SK-N-SH treated with all-trans-retinoic acid at 6 μM for 48 hours (cell line): Measurements from ENCODE around the gene CAMSAP2.

ENCODE experiments used
- ATAC-seq: fragments of 200-7000 bp; cut with Tn5 transposase; 3 replicates; pipeline ENCODE4 v1.9.1; 2020; ENCODE audit warnings: mild to moderate bottlenecking, moderate library complexity
- BACH2 ChIP-seq: fragments of 250-450 bp; sonication (Bioruptor Pico); IDR thresholded peaks from 2 replicates; pipeline ENCODE4 v1.9.0; 2021; ENCODE audit warnings: mild to moderate bottlenecking, borderline replicate concordance
- CREB5 ChIP-seq: fragments of 250-450 bp; sonication (Bioruptor Pico); IDR thresholded peaks from 2 replicates; pipeline ENCODE4 v1.5.1; 2020; ENCODE audit warnings: low read depth, mild to moderate bottlenecking, moderate library complexity
- CSDC2 ChIP-seq: fragments of 250-450 bp; sonication (Bioruptor Pico); IDR thresholded peaks from 2 replicates; pipeline ENCODE4 v1.5.0; 2020; ENCODE audit warnings: mild to moderate bottlenecking, moderate library complexity
- CSRNP3 ChIP-seq: fragments of 250-450 bp; sonication (Bioruptor Pico); IDR thresholded peaks from 2 replicates; pipeline ENCODE4 v1.5.1; 2021; ENCODE audit warnings: mild to moderate bottlenecking, moderate library complexity
- ESRRG ChIP-seq: fragments of 250-450 bp; sonication (Bioruptor Pico); IDR thresholded peaks from 2 replicates; pipeline ENCODE4 v1.6.1; 2021; ENCODE audit warnings: mild to moderate bottlenecking
- GLIS3 ChIP-seq: fragments of 250-450 bp; sonication (Bioruptor Pico); IDR thresholded peaks from 2 replicates; pipeline ENCODE4 v1.5.0; 2020; ENCODE audit warnings: mild to moderate bottlenecking, moderate library complexity
- ISL1 ChIP-seq: fragments of 250-450 bp; sonication (Bioruptor Pico); IDR thresholded peaks from 2 replicates; pipeline ENCODE4 v2.1.2; 2022; ENCODE audit warnings: mild to moderate bottlenecking, moderate library complexity
- OSR1 ChIP-seq: fragments of 250-450 bp; sonication (Bioruptor Pico); IDR thresholded peaks from 2 replicates; pipeline ENCODE4 v1.8.0; 2022; ENCODE audit warnings: moderate library complexity, mild to moderate bottlenecking, inconsistent platforms
- PPARA ChIP-seq: fragments of 250-450 bp; sonication (Bioruptor Pico); IDR thresholded peaks from 2 replicates; pipeline ENCODE4 v1.5.0; 2020; ENCODE audit warnings: mild to moderate bottlenecking, borderline replicate concordance
- SNAI2 ChIP-seq: fragments of 250-450 bp; sonication (Bioruptor Pico); IDR thresholded peaks from 2 replicates; pipeline ENCODE4 v1.5.0; 2020; ENCODE audit warnings: mild to moderate bottlenecking, moderate library complexity
- TCF4 ChIP-seq: fragments of 250-450 bp; sonication (Bioruptor Pico); IDR thresholded peaks from 2 replicates; pipeline ENCODE4 v1.8.0; 2021; ENCODE audit warnings: mild to moderate bottlenecking, moderate library complexity, borderline replicate concordance
- TOX ChIP-seq: fragments of 250-450 bp; sonication (Bioruptor Pico); IDR thresholded peaks from 2 replicates; pipeline ENCODE4 v1.8.0; 2021; ENCODE audit warnings: mild to moderate bottlenecking, moderate library complexity, borderline replicate concordance
- TSHZ2 ChIP-seq: fragments of 250-450 bp; sonication (Bioruptor Pico); IDR thresholded peaks from 2 replicates; pipeline ENCODE4 v1.5.0; 2020; ENCODE audit warnings: mild to moderate bottlenecking, moderate library complexity
- ZC3H10 ChIP-seq: fragments of 250-450 bp; sonication (Bioruptor Pico); IDR thresholded peaks from 2 replicates; pipeline ENCODE4 v1.5.1; 2021; ENCODE audit warnings: mild to moderate bottlenecking, moderate library complexity
- ZFP3 ChIP-seq: fragments of 250-450 bp; sonication (Bioruptor Pico); IDR thresholded peaks from 2 replicates; pipeline ENCODE4 v1.5.0; 2020; ENCODE audit warnings: mild to moderate bottlenecking, moderate library complexity
- ZFP30 ChIP-seq: fragments of 450-650 bp; formaldehyde crosslinking; IDR thresholded peaks from 2 replicates; pipeline ENCODE4 v1.5.0; 2022; ENCODE audit warnings: mild to moderate bottlenecking, moderate library complexity
- ZNF565 ChIP-seq: fragments of 450-650 bp; formaldehyde crosslinking; conservative IDR thresholded peaks from 2 replicates; pipeline ENCODE4 v1.5.0; 2020; ENCODE audit warnings: low read depth, mild to moderate bottlenecking, moderate library complexity
- ZNF70 ChIP-seq: fragments of 450-650 bp; formaldehyde crosslinking; IDR thresholded peaks from 2 replicates; pipeline ENCODE4 v1.5.0; 2020; ENCODE audit warnings: mild to moderate bottlenecking, moderate library complexity
- ZNF8 ChIP-seq: fragments of 450-650 bp; formaldehyde crosslinking; IDR thresholded peaks from 2 replicates; pipeline ENCODE4 v1.5.0; 2020; ENCODE audit warnings: mild to moderate bottlenecking, moderate library complexity
- TF ChIP-seq, protein P1 (sequence below): fragments of 250-450 bp; sonication (Bioruptor Pico); IDR thresholded peaks from 2 replicates; pipeline ENCODE4 v1.8.0; 2020; ENCODE audit warnings: mild to moderate bottlenecking, moderate library complexity, borderline replicate concordance

The CAMSAP2 gene

DNA sequence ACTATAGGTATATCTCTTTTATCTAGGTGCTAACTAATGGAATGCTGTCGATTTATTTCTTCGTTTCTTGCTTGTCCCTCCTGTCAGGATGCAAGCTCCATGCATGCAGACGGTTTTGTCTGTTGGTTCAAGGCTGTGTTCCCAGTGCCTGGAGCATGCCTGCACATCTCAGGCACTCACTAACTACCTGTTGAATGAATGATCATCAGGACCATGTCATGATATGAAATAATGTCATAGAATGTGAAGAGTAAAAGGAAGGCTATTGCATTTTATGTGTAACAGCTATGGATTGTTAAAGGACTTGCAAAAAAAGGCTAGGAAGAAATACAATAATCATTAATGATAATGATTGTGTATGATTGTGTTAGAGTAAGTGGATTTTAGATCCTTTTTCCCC, 138.3 kb downstream of the CAMSAP2 start (continued):
- TF ChIP-seq TCF4, result no peak

DNA sequence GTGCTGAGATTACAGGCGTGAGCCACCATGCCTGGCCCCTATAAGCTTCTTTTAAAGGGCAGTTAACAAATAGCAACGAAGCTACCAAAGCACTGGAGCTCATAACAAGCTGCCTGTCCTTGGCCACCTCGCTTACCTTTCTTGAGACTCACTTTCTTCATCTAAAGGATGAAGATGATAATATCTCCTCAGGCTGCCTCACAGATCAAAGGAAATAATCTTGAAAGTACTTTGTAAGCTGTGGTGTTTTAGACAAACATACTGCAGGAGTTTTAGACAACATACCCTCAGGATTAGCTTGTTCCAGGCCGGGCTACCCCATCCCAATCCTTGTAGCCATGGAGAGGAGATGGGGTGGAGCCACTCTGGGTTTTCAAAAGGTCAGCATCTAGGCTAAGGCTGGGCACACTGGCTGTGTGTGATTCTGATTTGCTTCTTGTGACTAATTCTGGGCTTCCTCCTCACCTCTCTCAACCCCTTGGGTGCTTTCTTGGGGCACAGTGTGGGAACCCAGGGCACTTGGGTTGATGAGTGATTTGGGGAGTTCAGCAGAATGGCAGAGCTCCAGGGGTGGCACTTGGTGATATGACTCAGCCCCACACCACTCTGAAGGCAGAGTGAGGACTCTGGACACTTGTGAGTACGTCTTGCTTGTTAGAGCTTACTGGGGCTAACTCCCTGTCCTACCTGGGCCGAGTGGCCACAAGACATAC, 139.3 kb downstream of the CAMSAP2 start:
- TF ChIP-seq BACH2 (CRISPR knock-in tag) (no peak), TOX (no peak), ZFP3 (CRISPR knock-in tag) (no peak), ZFP30 (CRISPR knock-in tag) (no peak), ZNF8 (CRISPR knock-in tag) (no peak), SNAI2 (CRISPR knock-in tag) (no peak), ISL1 (no peak), OSR1 (CRISPR knock-in tag) (no peak), CREB5 (CRISPR knock-in tag) (no peak), CSRNP3 (CRISPR knock-in tag) (no peak), CSDC2 (CRISPR knock-in tag) (no peak), TSHZ2 (CRISPR knock-in tag) (no peak), PPARA (CRISPR knock-in tag) (no peak)
- TF ChIP-seq, protein P1, sequence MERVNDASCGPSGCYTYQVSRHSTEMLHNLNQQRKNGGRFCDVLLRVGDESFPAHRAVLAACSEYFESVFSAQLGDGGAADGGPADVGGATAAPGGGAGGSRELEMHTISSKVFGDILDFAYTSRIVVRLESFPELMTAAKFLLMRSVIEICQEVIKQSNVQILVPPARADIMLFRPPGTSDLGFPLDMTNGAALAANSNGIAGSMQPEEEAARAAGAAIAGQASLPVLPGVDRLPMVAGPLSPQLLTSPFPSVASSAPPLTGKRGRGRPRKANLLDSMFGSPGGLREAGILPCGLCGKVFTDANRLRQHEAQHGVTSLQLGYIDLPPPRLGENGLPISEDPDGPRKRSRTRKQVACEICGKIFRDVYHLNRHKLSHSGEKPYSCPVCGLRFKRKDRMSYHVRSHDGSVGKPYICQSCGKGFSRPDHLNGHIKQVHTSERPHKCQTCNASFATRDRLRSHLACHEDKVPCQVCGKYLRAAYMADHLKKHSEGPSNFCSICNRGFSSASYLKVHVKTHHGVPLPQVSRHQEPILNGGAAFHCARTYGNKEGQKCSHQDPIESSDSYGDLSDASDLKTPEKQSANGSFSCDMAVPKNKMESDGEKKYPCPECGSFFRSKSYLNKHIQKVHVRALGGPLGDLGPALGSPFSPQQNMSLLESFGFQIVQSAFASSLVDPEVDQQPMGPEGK (CRISPR knock-in tag), result no peak
- TF ChIP-seq, all 23 proteins: peak for 0
- ATAC-seq, result no peak

GRCh38 chr1:200880212-200880611, 141.5 kb downstream of the CAMSAP2 start:
- ATAC-seq, result no peak
- TF ChIP-seq ZFP3 (CRISPR knock-in tag) (no peak), CSRNP3 (CRISPR knock-in tag) (no peak), TSHZ2 (CRISPR knock-in tag) (no peak), ZNF70 (CRISPR knock-in tag) (no peak), ZC3H10 (CRISPR knock-in tag) (no peak), GLIS3 (CRISPR knock-in tag) (no peak), OSR1 (CRISPR knock-in tag) (no peak), TOX (no peak), ZNF565 (no peak), ZFP30 (CRISPR knock-in tag) (no peak), BACH2 (CRISPR knock-in tag) (no peak), CSDC2 (CRISPR knock-in tag) (no peak), SNAI2 (CRISPR knock-in tag) (no peak), ESRRG (CRISPR knock-in tag) (no peak), PPARA (CRISPR knock-in tag) (no peak), ISL1 (no peak), TCF4 (no peak), ZNF8 (CRISPR knock-in tag) (no peak)
